ENCODE data around the gene DPY19L2. TPM values are rescaled to one million over a fixed set of nuclear protein-coding genes. Genes with fewer than 3 reads are reported as not detected.
A peak's percentile ranks its signal among the peaks of the same experiment; 100 is the strongest.
"Not testable (repeated sequence)": the region's sequence is repeated elsewhere in the genome, so short reads cannot be mapped to it uniquely, and the experiment has no call there.

Gene DPY19L2
- total RNA-seq, 1 donor from 2014 or later, result 8.9 TPM

DNA sequence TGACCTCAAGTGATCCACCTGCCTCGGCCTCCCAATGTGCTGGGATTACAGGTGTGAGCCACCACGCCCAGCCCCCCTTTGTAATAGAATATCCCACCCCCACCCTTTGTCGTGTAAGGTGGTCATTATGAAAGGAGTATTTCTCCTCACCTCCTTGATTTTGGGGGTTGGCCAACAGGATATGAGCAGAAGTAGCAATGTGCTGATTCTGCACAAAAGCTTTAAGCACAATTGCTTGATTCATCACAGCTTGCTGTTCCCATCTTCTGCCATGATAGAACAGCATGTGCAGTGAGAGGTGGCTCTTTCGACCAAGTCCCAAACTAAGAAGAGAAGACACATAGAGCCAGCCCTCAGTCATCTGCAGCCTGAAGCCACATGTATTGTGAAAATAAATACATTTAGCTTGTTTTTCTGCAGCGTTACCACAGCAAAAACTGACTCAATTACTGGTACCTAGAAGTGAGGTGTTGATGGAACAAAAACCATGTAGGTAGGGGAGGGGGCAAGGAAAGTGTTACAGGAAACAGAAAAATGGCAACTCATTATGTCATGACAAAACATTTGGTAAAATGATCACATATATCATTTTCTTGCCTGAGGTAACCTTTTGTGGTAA is 122.9 kb downstream of the DPY19L2 start:
- H3K9me3 Mint-ChIP-seq (ENCODE audit: low read depth); H3K4me1 Mint-ChIP-seq (ENCODE audit: low read depth); H3K27me3 Mint-ChIP-seq (ENCODE audit: low read depth); DNase-seq (ENCODE audit: low spot score); H3K36me3 Mint-ChIP-seq (ENCODE audit: low read depth); H3K27ac Mint-ChIP-seq (ENCODE audit: unreplicated experiment); H3K4me3 Mint-ChIP-seq (ENCODE audit: unreplicated experiment): not testable (repeated sequence)

- H3K27me3 Mint-ChIP-seq (ENCODE audit: low read depth); DNase-seq (ENCODE audit: low spot score); H3K36me3 Mint-ChIP-seq (ENCODE audit: low read depth); H3K9me3 Mint-ChIP-seq (ENCODE audit: low read depth); H3K4me3 Mint-ChIP-seq (ENCODE audit: unreplicated experiment): not testable (repeated sequence)
- Mint-ChIP-seq H3K27ac (ENCODE audit: unreplicated experiment) (peak overlapping the region; percentile 70), H3K4me1 (ENCODE audit: low read depth) (peaks cover 18% of the 10 kb centered on the region)
These were observed 129.6 kb downstream of the DPY19L2 start for GRCh38 chr12:63538656-63539055.

DNA sequence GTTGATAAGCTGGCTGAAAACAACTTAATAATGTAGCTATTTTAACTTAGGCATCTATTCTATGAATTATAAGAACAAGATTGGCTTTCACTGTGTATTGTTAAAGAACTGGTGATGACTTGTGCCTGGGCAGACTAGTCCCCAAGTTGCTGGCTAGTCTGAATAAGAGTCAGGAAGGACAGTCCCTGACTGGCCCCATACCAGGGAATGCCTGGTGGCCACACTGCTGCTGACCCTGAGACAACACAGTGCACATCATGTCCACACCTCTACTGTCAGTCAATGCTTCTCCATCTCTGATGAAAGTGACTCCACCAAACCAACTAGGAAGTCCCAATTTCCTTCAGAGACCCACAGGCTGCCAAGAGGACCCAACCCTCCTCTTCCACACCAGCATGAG is 130.5 kb downstream of the DPY19L2 start:
- not testable (repeated sequence) for H3K36me3 Mint-ChIP-seq (ENCODE audit: low read depth)
- H3K4me1 Mint-ChIP-seq (ENCODE audit: low read depth), result peaks cover 18% of the 10 kb centered on the region
- H3K27ac Mint-ChIP-seq (ENCODE audit: unreplicated experiment), result peak overlapping the region; percentile 70

DNA sequence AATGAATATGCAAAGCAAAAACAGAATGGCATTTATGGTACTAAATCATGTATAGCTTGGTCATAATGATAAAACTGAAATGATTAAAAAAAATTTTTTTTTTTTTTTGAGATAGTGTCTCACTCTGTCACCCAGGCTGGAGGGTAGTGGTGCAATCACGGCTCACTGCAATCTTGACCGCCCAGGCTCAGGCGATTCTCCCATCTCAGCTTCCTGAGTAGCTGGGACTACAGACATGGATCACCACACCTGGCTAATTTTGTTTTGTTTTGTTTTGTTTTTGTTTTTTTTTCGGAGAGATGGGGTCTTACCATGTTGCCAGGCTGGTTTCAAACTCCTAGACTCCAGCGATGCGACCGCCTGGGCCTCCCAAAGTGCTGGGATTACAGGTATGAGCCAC is 138.7 kb downstream of the DPY19L2 start:
- DNase-seq (ENCODE audit: low spot score); H3K36me3 Mint-ChIP-seq (ENCODE audit: low read depth); H3K4me3 Mint-ChIP-seq (ENCODE audit: unreplicated experiment); H3K27me3 Mint-ChIP-seq (ENCODE audit: low read depth); H3K4me1 Mint-ChIP-seq (ENCODE audit: low read depth); H3K27ac Mint-ChIP-seq (ENCODE audit: unreplicated experiment): not testable (repeated sequence)
- H3K9me3 Mint-ChIP-seq (ENCODE audit: low read depth), result peaks cover 12% of the 10 kb centered on the region

More for the DNA sequence above, 130.5 kb downstream of the DPY19L2 start:
- not testable (repeated sequence) for DNase-seq (ENCODE audit: low spot score); H3K9me3 Mint-ChIP-seq (ENCODE audit: low read depth); H3K27me3 Mint-ChIP-seq (ENCODE audit: low read depth); H3K4me3 Mint-ChIP-seq (ENCODE audit: unreplicated experiment)

DNA sequence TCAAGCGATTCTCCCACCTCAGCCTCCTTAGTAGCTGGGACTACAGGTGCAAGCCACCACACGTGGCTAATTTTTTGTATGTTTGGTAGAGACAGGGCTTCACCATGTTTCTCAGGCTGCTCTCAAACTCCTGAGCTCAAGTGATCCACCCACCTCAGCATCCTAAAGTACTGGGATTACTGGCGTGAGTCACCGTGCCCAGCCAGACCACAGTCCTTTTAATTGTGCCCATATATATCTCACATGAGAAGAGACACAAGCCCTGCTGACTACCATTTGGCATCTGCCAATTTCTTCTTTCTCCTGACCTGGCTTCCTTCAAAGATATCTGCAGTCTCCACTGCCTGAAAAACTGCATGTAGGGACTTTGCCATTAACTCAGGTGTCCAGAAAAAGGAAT is 142.5 kb downstream of the DPY19L2 start:
- H3K36me3 Mint-ChIP-seq (ENCODE audit: low read depth), result no peaks in the 10 kb centered on the region
- DNase-seq (ENCODE audit: low spot score), result no peak
- TF ChIP-seq CTCF (IDR thresholded peaks at IDR 0.05), result no peak
- H3K27me3 Mint-ChIP-seq (ENCODE audit: low read depth), result peaks cover 4% of the 10 kb centered on the region
- no peak overlapping the region for H3K4me3 Mint-ChIP-seq (ENCODE audit: unreplicated experiment)
- H3K9me3 Mint-ChIP-seq (ENCODE audit: low read depth), result peaks cover 12% of the 10 kb centered on the region
- no peak overlapping the region for H3K27ac Mint-ChIP-seq (ENCODE audit: unreplicated experiment)
- no peaks in the 10 kb centered on the region for H3K4me1 Mint-ChIP-seq (ENCODE audit: low read depth)

- Mint-ChIP-seq H3K27ac (ENCODE audit: unreplicated experiment) (no peak overlapping the region), H3K4me1 (ENCODE audit: low read depth) (no peaks in the 10 kb centered on the region)
- TF ChIP-seq CTCF (IDR thresholded peaks at IDR 0.05), result no peak
These were observed 146.6 kb downstream of the DPY19L2 start for GRCh38 chr12:63521706-63522105.

More at GRCh38 chr12:63521706-63522105, 146.6 kb downstream of the DPY19L2 start:
- H3K4me3 Mint-ChIP-seq (ENCODE audit: unreplicated experiment), result no peak overlapping the region
- H3K36me3 Mint-ChIP-seq (ENCODE audit: low read depth), result no peaks in the 10 kb centered on the region
- no peaks in the 10 kb centered on the region for H3K9me3 Mint-ChIP-seq (ENCODE audit: low read depth)
- no peak for DNase-seq (ENCODE audit: low spot score)
- peaks cover 9% of the 10 kb centered on the region for H3K27me3 Mint-ChIP-seq (ENCODE audit: low read depth)

Other genes with a start within 250 kb of the DPY19L2 start
- 14.4 to 18.5 TPM (median 14.8 TPM) in 3 replicates for gene RXYLT1, start 111.4 kb upstream of the DPY19L2 start, total RNA-seq
- 13.0 to 14.7 TPM (median 13.2 TPM) in 3 replicates for gene SRGAP1, start 176.2 kb upstream of the DPY19L2 start, total RNA-seq

All from chondrocyte (in vitro differentiated cells).